Islet precursor cell (in vitro differentiated cells): Measurements from ENCODE around the gene TRAPPC12.
"Not testable (repeated sequence)": the region's sequence is repeated elsewhere in the genome, so short reads cannot be mapped to it uniquely, and the experiment has no call there.

Experiments used
- DNase-seq: peaks from one replicate; pipeline ENCODE4 v3.0.0-alpha.2; 2018

The TRAPPC12 gene

GRCh38 chr2:3433776-3434400 lies 54.4 kb downstream of the TRAPPC12 start:
- no peak for DNase-seq

- DNase-seq: no peak
Measured at GRCh38 chr2:3434654-3435053, 55.2 kb downstream of the TRAPPC12 start.

GRCh38 chr2:3435445-3435844 lies 56.0 kb downstream of the TRAPPC12 start:
- DNase-seq: no peak

GRCh38 chr2:3440477-3440876 lies 61.0 kb downstream of the TRAPPC12 start:
- DNase-seq: no peak

- DNase-seq: no peak
Measured at GRCh38 chr2:3441465-3441864, 62.0 kb downstream of the TRAPPC12 start.

- DNase-seq: no peak
Measured at GRCh38 chr2:3442185-3442584, 62.7 kb downstream of the TRAPPC12 start.

GRCh38 chr2:3443083-3443482 lies 63.6 kb downstream of the TRAPPC12 start:
- peak; percentile 28 for DNase-seq

GRCh38 chr2:3443506-3444084 lies 64.1 kb downstream of the TRAPPC12 start:
- no peak for DNase-seq

- peak; percentile 20 for DNase-seq
Measured at GRCh38 chr2:3445891-3446290, 66.4 kb downstream of the TRAPPC12 start.

- DNase-seq: no peak
Measured at GRCh38 chr2:3446381-3446780, 66.9 kb downstream of the TRAPPC12 start.

- DNase-seq: peak; percentile 35
Measured at GRCh38 chr2:3447186-3447585, 67.7 kb downstream of the TRAPPC12 start.

- peak; percentile 22 for DNase-seq
Measured at GRCh38 chr2:3447789-3448317, 68.4 kb downstream of the TRAPPC12 start.

- peak; percentile 35 for DNase-seq
Measured at GRCh38 chr2:3448441-3448911, 69.0 kb downstream of the TRAPPC12 start.

GRCh38 chr2:3449086-3449485 lies 69.6 kb downstream of the TRAPPC12 start:
- peak; percentile 35 for DNase-seq

- DNase-seq: peak; percentile 14
Measured at GRCh38 chr2:3449936-3450335, 70.4 kb downstream of the TRAPPC12 start.

GRCh38 chr2:3450385-3451010 lies 71.0 kb downstream of the TRAPPC12 start:
- DNase-seq: peak; percentile 32

GRCh38 chr2:3451169-3451568 lies 71.7 kb downstream of the TRAPPC12 start:
- DNase-seq: peak; percentile 14

- peak; percentile 74 for DNase-seq
Measured at GRCh38 chr2:3451926-3452671, 72.6 kb downstream of the TRAPPC12 start.

GRCh38 chr2:3453190-3453999 lies 73.9 kb downstream of the TRAPPC12 start:
- peak; percentile 48 for DNase-seq

- not testable (repeated sequence) for DNase-seq
Measured at GRCh38 chr2:3454005-3454404, 74.5 kb downstream of the TRAPPC12 start.

- DNase-seq: peak; percentile 47
Measured at GRCh38 chr2:3454802-3455201, 75.3 kb downstream of the TRAPPC12 start.

GRCh38 chr2:3456125-3456524 lies 76.6 kb downstream of the TRAPPC12 start:
- DNase-seq: peak; percentile 20
